GM23248 (cell line): ENCODE measurements around the gene CCDC77.

Experiments
- EZH2 ChIP-seq: fragments of 200-600 bp; sonication (generic); IDR thresholded peaks from 2 replicates; pipeline ENCODE4 v1.6.1; 2018; ENCODE audit warnings: antibody characterized with exemption, mild to moderate bottlenecking; ENCODE audit not compliant: insufficient read depth, poor library complexity, severe bottlenecking
- EZH2phosphoT487 ChIP-seq: fragments of 200-600 bp; sonication (generic); IDR thresholded peaks from 2 replicates; pipeline ENCODE4 v1.6.1; 2018; ENCODE audit warnings: antibody characterized with exemption, moderate library complexity, mild to moderate bottlenecking, low read depth; ENCODE audit not compliant: insufficient read depth

- no peak for TF ChIP-seq EZH2phosphoT487
- TF ChIP-seq EZH2, result no peak
Observed at GRCh38 chr12:367972-368371, 33.5 kb upstream of the CCDC77 start.
